ENCODE results near the gene RAB8A. TPM values are rescaled to one million over a fixed set of nuclear protein-coding genes. Genes with fewer than 3 reads are reported as not detected.
"Not testable (repeated sequence)": the region's sequence is repeated elsewhere in the genome, so short reads cannot be mapped to it uniquely, and the experiment has no call there.

RAB8A gene
- total and polyA plus RNA-seq, 9 of the 15 experiments (the other 6 are each of a cell fraction or from before 2014, with no cell fraction given): 11.2 to 102 (median 53.2) TPM

GRCh38 chr19:16175954-16176353 lies 64.3 kb downstream of the RAB8A start (continued):
- TF ChIP-seq ZNF318 (IDR thresholded peaks at IDR 0.05; ENCODE audit: borderline replicate concordance in 1 of 2, low read depth in 1 of 2): no peak
- TF ChIP-seq NRF1 (conservative IDR thresholded peaks at IDR 0.05 in 1 of 2, IDR thresholded peaks at IDR 0.05 in 1 of 2): no peak
- no peak for TF ChIP-seq ZNF134 (CRISPR knock-in tag; conservative IDR thresholded peaks at IDR 0.05)

GRCh38 chr19:16178866-16179265 lies 67.2 kb downstream of the RAB8A start:
- intact Hi-C loops (cut with micrococcal nuclease); in situ Hi-C loops (cut with MboI); H3K4me3 ChIP-seq; DNase-seq (ENCODE audit: extremely low read depth in 1 of 4, low spot score in 3 of 4); ATAC-seq; BruUV-seq (replicated peaks); H3K4me2 ChIP-seq (ENCODE audit: insufficient read depth, low read length); H2AFZ ChIP-seq (ENCODE audit: low read depth, low read length); H3K4me1 ChIP-seq (replicated peaks in 1 of 2; ENCODE audit: control insufficient read depth in 2 of 2, insufficient read depth in 2 of 2, low read length in 2 of 2); H3K36me3 ChIP-seq (ENCODE audit: control insufficient read depth, insufficient read depth, low read length); H3K79me2 ChIP-seq (ENCODE audit: control insufficient read depth, insufficient read depth, low read length); H3K27ac ChIP-seq (ENCODE audit: extremely low read depth, low read depth, low read length); H3K27me3 ChIP-seq (ENCODE audit: control insufficient read depth in 2 of 2, insufficient read depth in 2 of 2, low read length in 2 of 2); H3K9me3 ChIP-seq (replicated peaks; ENCODE audit: control insufficient read depth, insufficient read depth, low read depth, low read length); POLR2A ChIA-PET; H4K20me1 ChIP-seq (replicated peaks; ENCODE audit: control insufficient read depth, insufficient read depth, low read length); H3K9me1 ChIP-seq (ENCODE audit: control insufficient read depth, insufficient read depth, low read length); CTCF ChIA-PET (ENCODE audit: low intra/inter-chr PET ratio); FAIRE-seq; H3K9ac ChIP-seq (ENCODE audit: insufficient read depth in 1 of 2, low read depth in 2 of 2, low read length in 2 of 2): not testable (repeated sequence)
- WGBS (ENCODE audit: insufficient coverage, low coverage, missing lambda C conversion rate): 17% methylated on average over 5 of the region's 5 CpGs
